ENCODE measurements around the gene EIF4B. TPM values are rescaled to one million over a fixed set of nuclear protein-coding genes. Genes with fewer than 3 reads are reported as not detected.
A peak's percentile ranks its signal among the peaks of the same experiment; 100 is the strongest.

EIF4B gene
- total and polyA plus RNA-seq, 2 donors: 246 to 743 TPM

- no peaks in the 10 kb centered on the region for H3K4me1 ChIP-seq (ENCODE audit: insufficient read depth)
- no peak overlapping the region for H3K4me3 ChIP-seq (ENCODE audit: low read depth, low read length)
- no peak for DNase-seq (ENCODE audit: extremely low spot score)
- H3K36me3 ChIP-seq (ENCODE audit: insufficient read depth): no peaks in the 10 kb centered on the region
- no peak overlapping the region for H3K27ac ChIP-seq (ENCODE audit: low read depth)
- 77% methylated on average over 3 of the region's 3 CpGs for WGBS
Measured at GRCh38 chr12:53086361-53086760, 80.1 kb downstream of the EIF4B start.

GRCh38 chr12:53090105-53090504, 83.8 kb downstream of the EIF4B start:
- no peak overlapping the region for H3K27ac ChIP-seq (ENCODE audit: low read depth)
- WGBS: 97% methylated on average over 6 of the region's 6 CpGs
- H3K36me3 ChIP-seq (ENCODE audit: insufficient read depth): no peaks in the 10 kb centered on the region
- no peak overlapping the region for H3K4me3 ChIP-seq (ENCODE audit: low read depth, low read length)
- H3K4me1 ChIP-seq (ENCODE audit: insufficient read depth): no peaks in the 10 kb centered on the region
- no peak for DNase-seq (ENCODE audit: extremely low spot score)

GRCh38 chr12:53090554-53090953, 84.3 kb downstream of the EIF4B start:
- Histone ChIP-seq H3K4me1 (ENCODE audit: insufficient read depth) (no peaks in the 10 kb centered on the region), H3K27ac (ENCODE audit: low read depth) (peak overlapping the region; percentile 32), H3K4me3 (ENCODE audit: low read depth, low read length) (no peak overlapping the region), H3K36me3 (ENCODE audit: insufficient read depth) (no peaks in the 10 kb centered on the region)
- 67% methylated on average over 2 of the region's 2 CpGs for WGBS
- DNase-seq (ENCODE audit: extremely low spot score): no peak

GRCh38 chr12:53091756-53092155, 85.5 kb downstream of the EIF4B start:
- no peak overlapping the region for H3K4me3 ChIP-seq (ENCODE audit: low read depth, low read length)

More at GRCh38 chr12:53091756-53092155, 85.5 kb downstream of the EIF4B start:
- 81% methylated on average over 6 of the region's 6 CpGs for WGBS
- H3K36me3 ChIP-seq (ENCODE audit: insufficient read depth): no peaks in the 10 kb centered on the region
- H3K27ac ChIP-seq (ENCODE audit: low read depth): no peak overlapping the region
- H3K4me1 ChIP-seq (ENCODE audit: insufficient read depth): no peaks in the 10 kb centered on the region
- no peak for DNase-seq (ENCODE audit: extremely low spot score)

Small RNA genes within 50 kb of the gene (small RNA-seq; reads per million reads assigned to genes)
- not detected for gene MIR6757

Other genes with a start within 250 kb of the EIF4B start
- gene KRT76, start 229.1 kb upstream of the EIF4B start, total RNA-seq: not detected
- gene KRT76, start 229.1 kb upstream of the EIF4B start, polyA plus RNA-seq: not detected
- not detected for gene KRT3, start 210.3 kb upstream of the EIF4B start, total RNA-seq
- not detected for gene KRT3, start 210.3 kb upstream of the EIF4B start, polyA plus RNA-seq
- 6.3 TPM for gene KRT4, start 192.3 kb upstream of the EIF4B start, total RNA-seq
- not detected for gene KRT4, start 192.3 kb upstream of the EIF4B start, polyA plus RNA-seq
- gene KRT79, start 172.1 kb upstream of the EIF4B start, total RNA-seq: not detected
- not detected for gene KRT79, start 172.1 kb upstream of the EIF4B start, polyA plus RNA-seq
- not detected for gene KRT78, start 157.5 kb upstream of the EIF4B start, total RNA-seq
- not detected for gene KRT78, start 157.5 kb upstream of the EIF4B start, polyA plus RNA-seq
- 96.2 TPM for gene KRT8, start 101.4 kb upstream of the EIF4B start, total RNA-seq
- gene KRT8, start 101.4 kb upstream of the EIF4B start, polyA plus RNA-seq: 202 TPM
- 81.8 TPM for gene KRT18, start 57.3 kb upstream of the EIF4B start, total RNA-seq
- 70.9 TPM for gene KRT18, start 57.3 kb upstream of the EIF4B start, polyA plus RNA-seq
- gene TNS2, start 43.6 kb downstream of the EIF4B start, total RNA-seq: 57.9 TPM
- gene TNS2, start 43.6 kb downstream of the EIF4B start, polyA plus RNA-seq: 178 TPM
- 9.0 TPM for gene SPRYD3, start 72.9 kb downstream of the EIF4B start, total RNA-seq
- gene SPRYD3, start 72.9 kb downstream of the EIF4B start, polyA plus RNA-seq: 66.3 TPM
- gene IGFBP6, start 91.2 kb downstream of the EIF4B start, total RNA-seq: 39.8 TPM
- 461 TPM for gene IGFBP6, start 91.2 kb downstream of the EIF4B start, polyA plus RNA-seq
- gene SOAT2, start 97.0 kb downstream of the EIF4B start, total RNA-seq: not detected
- 0.30 TPM for gene SOAT2, start 97.0 kb downstream of the EIF4B start, polyA plus RNA-seq
- 22.9 TPM for gene ZNF740, start 174.3 kb downstream of the EIF4B start, total RNA-seq
- 13.5 TPM for gene ZNF740, start 174.3 kb downstream of the EIF4B start, polyA plus RNA-seq
- gene CSAD, start 174.5 kb downstream of the EIF4B start, total RNA-seq: 36.9 TPM
- 19.1 TPM for gene CSAD, start 174.5 kb downstream of the EIF4B start, polyA plus RNA-seq
- gene ITGB7, start 200.8 kb downstream of the EIF4B start, total RNA-seq: 1.6 TPM
- gene ITGB7, start 200.8 kb downstream of the EIF4B start, polyA plus RNA-seq: 1.7 TPM
- 37.8 TPM for gene RARG, start 225.8 kb downstream of the EIF4B start, total RNA-seq
- gene RARG, start 225.8 kb downstream of the EIF4B start, polyA plus RNA-seq: 30.5 TPM